ENCODE results near the gene RRP1B.

The RRP1B gene

DNA sequence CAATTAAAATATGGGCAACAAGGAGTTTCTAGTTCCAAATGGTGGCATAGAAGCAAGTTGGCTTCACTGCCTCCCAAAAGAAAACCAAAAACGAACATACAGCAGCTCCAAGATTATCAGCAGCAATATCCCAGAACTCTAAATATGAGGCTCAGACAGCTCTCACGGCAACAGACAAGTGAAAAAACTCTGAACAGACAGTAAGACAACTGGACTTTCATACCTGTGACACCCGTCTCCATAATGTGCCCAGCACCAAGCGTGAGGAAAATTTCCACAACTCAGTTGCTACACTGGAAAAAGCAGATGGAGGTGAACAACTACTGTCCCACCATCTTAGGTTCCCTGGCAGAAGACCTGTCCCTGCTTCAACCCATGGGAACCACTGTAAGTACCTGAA is 40.0 kb upstream of the RRP1B start:
- H3K4me3 ChIP-seq (replicated peaks; ENCODE audit: low read depth, low read length): no peak overlapping the region
- no peak for TF ChIP-seq CTCF (IDR thresholded peaks at IDR 0.05; ENCODE audit: low read length, missing control alignments)
- DNase-seq (ENCODE audit: low read depth): no peak

- DNase-seq (ENCODE audit: low read depth): peak; percentile 31
- H3K4me3 ChIP-seq (replicated peaks; ENCODE audit: low read depth, low read length): no peak overlapping the region
- TF ChIP-seq CTCF (IDR thresholded peaks at IDR 0.05; ENCODE audit: low read length, missing control alignments): peak; percentile 18
Observed at GRCh38 chr21:43619856-43620255, 39.5 kb upstream of the RRP1B start.

DNA sequence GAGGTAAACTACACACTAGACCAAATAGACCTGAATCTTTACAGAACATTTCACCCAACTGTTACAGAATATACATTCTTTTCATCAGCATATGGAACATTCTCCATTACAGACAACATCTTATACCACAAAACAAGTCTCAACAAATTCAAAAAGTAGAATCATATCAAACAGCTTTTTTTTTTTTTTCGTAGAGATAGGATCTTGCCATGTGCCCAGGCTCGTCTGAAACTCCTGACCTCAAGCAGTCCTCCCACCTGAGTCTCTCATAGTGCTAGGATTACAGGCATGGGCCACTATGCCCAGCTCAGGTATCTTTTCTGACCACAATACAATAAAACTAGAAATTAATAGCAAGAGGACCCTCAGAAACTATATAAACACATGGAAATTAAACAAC is 36.6 kb upstream of the RRP1B start:
- no peak for DNase-seq (ENCODE audit: low read depth)
- no peak overlapping the region for H3K4me3 ChIP-seq (replicated peaks; ENCODE audit: low read depth, low read length)
- TF ChIP-seq CTCF (IDR thresholded peaks at IDR 0.05; ENCODE audit: low read length, missing control alignments): no peak

GRCh38 chr21:43623588-43623987 is 35.8 kb upstream of the RRP1B start:
- TF ChIP-seq CTCF (IDR thresholded peaks at IDR 0.05; ENCODE audit: low read length, missing control alignments): no peak
- no peak overlapping the region for H3K4me3 ChIP-seq (replicated peaks; ENCODE audit: low read depth, low read length)
- no peak for DNase-seq (ENCODE audit: low read depth)

DNA sequence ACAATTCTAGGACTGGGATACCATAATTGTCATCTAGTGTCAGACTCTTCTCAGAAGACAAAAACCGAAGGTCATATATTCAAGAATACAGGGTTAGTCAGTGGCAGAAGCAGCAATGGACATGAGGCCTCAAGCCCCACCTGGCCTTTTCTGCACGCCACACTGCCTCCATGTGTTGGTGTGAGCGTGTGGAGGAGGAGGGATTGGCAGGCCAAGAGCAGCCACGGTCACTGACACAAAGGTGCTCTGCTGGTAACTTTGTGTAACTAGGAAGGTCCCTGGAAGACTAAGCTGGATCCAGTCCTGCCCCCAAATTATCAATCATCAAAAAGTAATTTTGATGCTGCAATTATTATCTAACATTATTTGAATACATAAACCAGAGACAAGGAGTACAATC is 35.0 kb upstream of the RRP1B start:
- H3K4me3 ChIP-seq (replicated peaks; ENCODE audit: low read depth, low read length): no peak overlapping the region
- no peak for TF ChIP-seq CTCF (IDR thresholded peaks at IDR 0.05; ENCODE audit: low read length, missing control alignments)
- DNase-seq (ENCODE audit: low read depth): no peak

- peak; percentile 21 for DNase-seq (ENCODE audit: low read depth)
- no peak overlapping the region for H3K4me3 ChIP-seq (replicated peaks; ENCODE audit: low read depth, low read length)
- TF ChIP-seq CTCF (IDR thresholded peaks at IDR 0.05; ENCODE audit: low read length, missing control alignments): no peak
Observed at GRCh38 chr21:43626390-43626789, 33.0 kb upstream of the RRP1B start.

- no peak overlapping the region for H3K4me3 ChIP-seq (replicated peaks; ENCODE audit: low read depth, low read length)
- DNase-seq (ENCODE audit: low read depth): no peak
- no peak for TF ChIP-seq CTCF (IDR thresholded peaks at IDR 0.05; ENCODE audit: low read length, missing control alignments)
Observed at GRCh38 chr21:43627527-43627926, 31.8 kb upstream of the RRP1B start.
